ENCODE results near the gene PRKAA2.
"Not testable (repeated sequence)": the region's sequence is repeated elsewhere in the genome, so short reads cannot be mapped to it uniquely, and the experiment has no call there.

Gene PRKAA2

DNA sequence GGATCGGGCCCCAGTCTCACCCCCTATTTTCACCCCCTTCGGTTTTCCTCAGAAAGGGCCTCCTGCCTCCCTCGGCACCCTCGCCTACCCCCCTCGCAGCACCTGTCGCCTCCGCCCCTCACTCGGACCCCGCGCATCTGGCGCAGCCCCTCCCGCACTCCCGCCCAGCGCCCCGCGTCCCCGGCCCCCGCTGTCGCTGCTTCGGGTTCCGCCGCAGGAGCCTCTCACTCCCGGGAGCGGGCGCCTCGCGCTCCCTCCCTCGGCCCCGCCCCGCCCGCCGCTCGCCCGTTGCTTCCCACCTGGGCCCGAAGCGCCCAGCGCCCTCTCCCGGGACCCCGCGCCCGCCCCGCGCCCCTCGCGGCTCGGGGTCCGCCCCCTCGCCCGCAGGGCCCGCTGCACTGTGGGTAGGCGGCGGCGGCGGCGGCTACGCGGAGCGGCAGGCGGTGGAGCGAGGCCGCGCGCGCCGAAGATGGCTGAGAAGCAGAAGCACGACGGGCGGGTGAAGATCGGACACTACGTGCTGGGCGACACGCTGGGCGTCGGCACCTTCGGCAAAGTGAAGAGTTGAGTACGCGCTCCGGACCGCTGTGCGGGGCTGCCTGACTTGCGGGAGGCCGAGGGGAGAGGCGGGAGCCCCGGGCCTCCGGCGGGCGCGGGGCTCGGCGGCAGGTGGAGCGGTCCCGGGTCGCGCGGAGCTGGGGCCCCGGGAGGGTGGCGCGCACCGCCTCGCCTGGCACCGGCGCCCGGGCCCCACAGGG lies at the start of gene PRKAA2:
Gene PRKAA2 (plus strand): TSS at position 396 of the 758 bp plus-strand sequence. CDS start 74 bp downstream, at position 470.
- peak; percentile 29 for DNase-seq (ENCODE audit: low spot score)

DNA sequence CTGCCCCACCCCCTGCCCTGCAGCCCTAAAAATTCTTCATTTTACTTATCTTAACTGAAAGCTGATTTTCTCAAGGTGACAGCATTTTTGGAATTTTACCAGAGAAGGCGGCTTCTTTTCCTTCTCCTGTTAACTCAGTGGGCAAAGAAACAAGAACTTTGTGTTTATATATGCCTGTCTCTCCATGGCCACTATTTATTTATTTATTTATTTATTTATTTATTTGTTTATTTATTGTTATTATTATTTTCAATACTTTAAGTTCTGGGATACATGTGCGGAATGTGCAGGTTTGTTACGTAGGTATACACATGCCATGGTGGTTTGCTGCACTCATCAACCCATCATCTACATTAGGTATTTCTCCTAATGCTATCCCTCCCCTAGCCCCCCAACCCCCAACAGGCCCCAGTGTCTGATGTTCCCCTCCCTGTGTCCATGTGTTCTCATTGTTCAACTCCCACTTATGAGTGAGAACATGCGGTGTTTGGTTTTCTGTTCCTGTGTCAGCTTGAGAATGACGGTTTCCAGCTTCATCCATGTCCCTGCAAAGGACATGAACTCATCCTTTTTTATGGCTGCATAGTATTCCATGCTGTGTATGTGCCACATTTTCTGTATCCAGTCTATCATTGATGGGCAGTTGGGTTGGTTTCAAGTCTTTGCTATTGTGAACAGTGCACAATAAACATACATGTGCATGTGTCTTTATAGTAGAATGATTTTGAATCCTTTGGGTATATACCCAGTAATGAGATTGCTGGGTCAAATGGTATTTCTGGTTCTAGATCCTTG lies 49.5 kb upstream of the PRKAA2 start:
- DNase-seq (ENCODE audit: low spot score) = not testable (repeated sequence)

DNA sequence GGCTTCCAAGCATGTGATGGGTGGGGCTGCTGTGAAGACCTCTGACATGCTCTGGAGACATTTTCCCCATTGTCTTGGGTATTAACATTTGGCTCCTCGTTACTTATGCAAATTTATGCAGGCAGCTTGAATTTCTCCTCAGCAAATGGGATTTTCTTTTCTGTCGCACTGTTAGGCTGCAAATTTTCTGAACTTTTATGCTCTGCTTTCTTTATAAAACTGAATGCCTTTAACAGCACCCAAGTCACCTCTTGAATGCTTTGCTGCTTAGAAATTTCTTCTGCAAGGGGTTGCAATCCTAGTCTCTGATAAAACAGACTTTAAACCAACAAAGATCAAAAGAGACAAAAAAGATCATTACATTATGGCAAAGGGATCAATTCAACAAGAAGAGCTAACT lies 35.0 kb upstream of the PRKAA2 start:
- DNase-seq (ENCODE audit: low spot score) = not testable (repeated sequence)

DNA sequence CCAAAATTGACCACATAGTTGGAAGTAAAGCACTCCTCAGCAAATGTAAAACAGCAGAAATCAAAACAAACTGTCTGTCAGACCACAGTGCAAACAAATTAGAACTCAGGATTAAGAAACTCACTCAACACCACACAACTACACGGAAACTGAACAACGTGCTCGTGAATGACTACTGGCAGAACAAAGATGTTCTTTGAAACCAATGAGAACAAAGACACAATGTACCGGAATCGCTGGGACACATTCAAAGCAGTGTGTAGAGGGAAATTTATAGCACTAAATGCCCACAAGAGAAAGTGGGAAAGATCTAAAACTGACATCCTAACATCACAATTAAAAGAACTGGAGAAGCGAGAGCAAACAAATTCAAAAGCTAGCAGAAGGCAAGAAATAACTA lies 34.3 kb upstream of the PRKAA2 start:
- DNase-seq (ENCODE audit: low spot score) = not testable (repeated sequence)

DNA sequence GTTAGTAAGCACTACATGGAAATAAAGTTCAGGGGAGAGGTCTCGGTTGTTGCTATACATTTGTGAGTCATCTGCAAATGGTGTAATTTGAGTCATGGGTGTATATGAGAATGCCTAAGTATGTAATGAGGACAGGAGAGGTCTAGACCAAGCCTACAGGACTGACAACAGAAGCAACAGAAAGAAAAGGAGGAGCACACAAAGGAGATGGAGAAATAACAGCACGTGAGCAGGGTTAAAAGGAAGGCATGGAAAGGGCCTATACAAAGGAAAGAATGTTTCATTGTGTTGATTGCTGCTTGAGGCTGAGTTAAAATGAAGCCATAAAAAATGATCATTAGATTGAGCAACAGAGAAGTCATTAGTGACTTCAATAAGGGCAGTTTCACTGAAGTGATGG lies 28.0 kb upstream of the PRKAA2 start:
- no peak for DNase-seq (ENCODE audit: low spot score)

DNA sequence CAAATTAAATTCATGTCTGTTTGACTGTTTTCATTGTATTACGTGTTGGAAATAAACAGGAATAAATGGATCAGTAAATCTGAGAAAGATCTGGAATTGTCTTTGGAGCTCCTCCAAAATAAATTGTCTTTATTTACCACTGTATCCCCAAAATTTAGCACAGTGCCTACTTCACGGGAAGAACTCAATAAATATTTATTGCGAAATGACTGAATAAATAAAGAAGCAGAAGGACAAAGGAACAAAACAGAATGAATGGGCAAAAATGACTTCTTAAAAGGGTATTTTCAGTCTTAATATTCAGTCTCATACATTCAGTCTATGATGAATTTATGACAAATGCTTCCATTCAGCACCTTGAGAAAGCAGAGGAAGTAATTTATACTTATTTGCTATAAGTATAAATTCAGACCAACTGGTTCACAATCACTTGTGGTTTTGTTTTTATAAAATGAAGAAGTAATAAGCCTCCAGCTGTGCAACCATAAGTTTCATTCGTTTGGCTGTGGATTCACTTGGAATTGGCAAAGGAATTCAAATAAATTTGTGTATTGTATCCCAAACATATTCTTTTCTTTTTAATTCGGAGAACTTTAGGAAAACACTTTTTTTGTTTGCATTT lies 19.2 kb upstream of the PRKAA2 start:
- no peak for DNase-seq (ENCODE audit: low spot score)

DNA sequence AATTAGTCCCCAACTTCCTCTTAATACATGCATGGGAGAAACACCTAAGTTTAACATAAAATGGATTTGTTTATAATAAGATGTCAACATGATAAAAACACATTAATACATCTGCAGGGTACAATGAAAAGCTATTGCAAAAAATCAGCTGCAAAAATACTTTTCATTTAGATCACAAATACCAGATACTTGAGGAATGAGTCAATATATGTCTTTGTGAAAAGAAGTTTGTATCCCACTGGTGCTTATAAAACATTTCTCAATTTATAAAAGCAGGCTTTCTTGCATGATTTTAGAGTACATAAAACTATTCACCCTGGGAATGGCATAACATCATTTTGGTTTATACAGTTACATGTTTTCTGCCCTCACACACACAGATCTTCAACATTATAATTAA lies 18.6 kb upstream of the PRKAA2 start:
- no peak for DNase-seq (ENCODE audit: low spot score)

DNA sequence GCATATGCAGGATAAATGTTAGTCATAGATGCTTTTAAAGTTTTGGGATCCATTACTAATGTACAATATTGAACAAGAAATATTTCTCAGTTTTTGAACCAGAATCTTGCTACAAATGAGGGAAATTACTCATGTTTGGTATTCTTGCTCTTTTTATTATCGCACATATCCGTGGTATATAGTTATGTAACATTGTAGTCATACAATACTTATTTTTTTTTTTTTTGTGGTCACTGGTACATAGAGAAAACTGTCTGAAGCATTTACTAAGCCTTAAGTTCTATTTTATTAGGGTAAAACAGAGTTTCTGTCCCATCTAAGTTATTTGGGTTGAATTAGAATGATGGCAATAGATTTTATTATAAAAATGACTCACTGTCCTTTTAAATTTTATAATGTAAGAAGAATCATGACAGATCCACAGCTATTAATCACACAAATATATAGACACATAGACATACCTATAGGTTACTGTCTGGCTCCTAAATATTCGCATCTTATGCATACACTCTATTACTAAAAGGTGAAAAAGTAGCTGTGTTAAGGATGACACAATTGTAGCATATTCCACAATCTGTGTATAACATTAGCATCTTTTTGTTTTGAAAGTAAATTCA lies 18.0 kb upstream of the PRKAA2 start:
- no peak for DNase-seq (ENCODE audit: low spot score)

DNA sequence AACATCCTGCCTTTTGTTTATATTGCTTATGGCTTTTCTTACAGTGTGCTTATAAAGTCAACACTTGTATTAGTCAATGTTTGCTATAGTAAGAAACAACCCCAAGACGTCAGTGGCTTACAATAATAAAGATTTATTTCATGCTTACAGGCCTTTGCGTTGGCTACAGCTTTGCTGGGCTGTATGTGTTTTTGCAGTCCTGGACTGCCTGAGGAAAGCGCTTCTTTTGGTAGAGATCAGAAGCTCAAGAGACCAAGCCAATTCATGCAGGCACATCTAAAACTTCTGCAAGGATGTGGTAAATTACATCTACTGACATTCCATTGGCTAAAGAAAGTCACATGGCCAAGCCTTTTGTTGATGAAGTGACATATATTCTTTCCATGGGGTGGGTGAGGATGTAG lies 17.5 kb upstream of the PRKAA2 start:
- DNase-seq (ENCODE audit: low spot score) = no peak

DNA sequence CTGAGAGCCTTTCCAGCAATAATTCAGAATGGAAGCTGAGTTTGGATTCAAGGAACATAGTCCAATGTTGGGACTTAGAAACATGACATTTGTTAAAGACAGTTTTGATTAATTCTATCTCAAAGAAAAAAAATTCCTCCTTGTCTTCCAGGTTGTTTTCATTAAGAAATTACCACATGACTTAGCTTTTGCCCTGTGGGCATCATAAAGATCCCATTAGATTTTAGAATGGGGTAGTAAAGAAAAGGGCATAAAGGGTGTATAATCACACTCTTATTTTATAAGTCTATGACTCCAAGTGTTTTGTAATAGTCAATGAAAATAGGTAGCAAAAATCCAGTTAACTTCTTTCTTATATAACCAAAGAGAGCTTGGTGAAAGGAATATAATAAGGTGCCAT lies 14.3 kb upstream of the PRKAA2 start:
- DNase-seq (ENCODE audit: low spot score) = no peak

DNA sequence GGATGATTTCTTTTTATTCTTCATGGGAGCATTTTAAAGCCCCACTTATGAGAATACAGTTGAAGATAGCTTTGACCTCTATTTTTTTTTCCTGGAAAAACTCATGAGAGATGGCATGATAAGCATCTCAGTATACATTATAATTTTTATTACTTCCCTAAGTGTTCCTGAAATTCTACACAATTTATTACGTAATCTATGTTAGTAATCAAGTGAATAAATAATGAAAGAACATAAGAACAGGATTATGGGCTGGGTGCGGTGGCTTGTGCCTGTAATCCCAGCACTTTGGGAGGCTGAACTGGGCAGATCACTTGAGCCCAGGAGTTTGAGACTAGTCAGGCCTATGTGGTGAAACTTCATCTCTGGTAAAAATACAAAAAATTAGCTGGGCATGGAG lies 13.2 kb upstream of the PRKAA2 start:
- DNase-seq (ENCODE audit: low spot score) = no peak

DNA sequence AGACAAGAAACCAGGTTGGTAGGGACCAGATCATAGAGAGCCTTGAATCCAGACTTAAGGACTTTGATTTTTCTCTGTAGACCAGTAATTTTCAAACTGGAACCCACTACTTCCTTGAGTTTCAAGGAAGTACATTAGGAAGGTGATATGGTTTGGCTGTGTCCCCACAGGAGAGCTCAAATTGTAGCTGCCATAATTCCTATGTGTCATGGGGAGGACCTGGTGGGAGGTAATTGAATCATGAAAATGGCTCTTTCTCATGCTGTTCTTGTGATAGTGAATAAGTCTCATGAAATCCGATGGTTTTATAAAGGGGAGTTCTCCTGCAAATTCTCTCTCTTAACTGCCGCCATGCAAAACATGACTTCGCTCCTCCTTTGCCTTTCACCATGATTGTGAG lies 10.1 kb upstream of the PRKAA2 start:
- no peak for DNase-seq (ENCODE audit: low spot score)

DNA sequence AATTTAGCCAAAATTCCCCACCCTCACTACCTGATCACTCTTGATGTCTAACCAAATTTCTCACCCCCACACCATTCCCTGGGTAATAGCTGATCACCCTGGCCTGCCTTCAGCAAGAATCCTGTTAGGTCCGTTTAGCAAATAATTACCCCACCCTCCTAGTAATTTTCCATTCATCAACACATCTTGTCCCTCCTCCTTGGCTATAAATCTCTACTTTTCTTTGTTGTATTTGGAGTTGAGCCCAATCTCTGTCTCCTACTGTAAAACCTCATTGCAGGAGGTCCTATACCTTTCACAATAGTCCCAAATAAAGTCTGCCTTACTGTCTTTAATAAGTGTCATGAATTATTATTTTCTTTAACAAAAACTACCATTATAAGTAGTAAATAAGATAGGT lies 6.9 kb upstream of the PRKAA2 start:
- no peak for DNase-seq (ENCODE audit: low spot score)

DNA sequence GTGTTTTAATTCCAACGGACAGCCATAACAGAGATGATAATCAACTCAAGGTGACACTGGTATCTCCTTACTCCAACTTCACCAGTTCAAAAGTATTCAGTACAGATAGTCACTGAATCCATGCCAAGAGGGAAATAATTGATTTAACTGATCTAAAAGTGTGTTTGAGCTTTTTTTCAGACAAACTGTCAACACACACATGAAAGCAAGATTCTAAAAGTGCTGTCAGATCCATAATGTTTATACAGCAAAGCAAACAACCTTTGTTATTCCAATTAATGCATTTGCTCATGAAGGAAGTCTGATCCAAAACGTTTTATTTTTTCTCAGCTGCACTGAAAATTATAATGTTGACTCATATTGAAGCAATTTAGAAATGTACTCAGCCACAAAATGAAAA lies 5.9 kb upstream of the PRKAA2 start:
- no peak for DNase-seq (ENCODE audit: low spot score)

DNA sequence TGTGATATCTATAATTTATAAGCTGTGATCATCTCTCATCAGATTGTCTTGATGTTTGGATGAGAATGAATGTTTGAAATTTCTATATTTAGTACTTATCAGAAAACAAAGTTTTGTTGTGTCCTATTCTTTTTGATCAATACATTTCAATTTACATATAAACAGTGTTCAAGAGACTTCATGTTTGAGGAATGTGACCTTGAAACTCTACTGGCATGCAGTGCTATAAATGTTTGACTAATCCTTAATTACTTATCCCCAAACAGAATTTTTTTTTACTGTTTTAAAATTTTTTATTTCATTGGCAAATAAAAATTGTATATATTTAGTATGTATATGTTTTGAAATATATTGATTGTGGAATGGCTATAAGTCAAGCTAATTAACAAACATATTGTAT lies 1.5 kb upstream of the PRKAA2 start:
- no peak for DNase-seq (ENCODE audit: low spot score)

DNA sequence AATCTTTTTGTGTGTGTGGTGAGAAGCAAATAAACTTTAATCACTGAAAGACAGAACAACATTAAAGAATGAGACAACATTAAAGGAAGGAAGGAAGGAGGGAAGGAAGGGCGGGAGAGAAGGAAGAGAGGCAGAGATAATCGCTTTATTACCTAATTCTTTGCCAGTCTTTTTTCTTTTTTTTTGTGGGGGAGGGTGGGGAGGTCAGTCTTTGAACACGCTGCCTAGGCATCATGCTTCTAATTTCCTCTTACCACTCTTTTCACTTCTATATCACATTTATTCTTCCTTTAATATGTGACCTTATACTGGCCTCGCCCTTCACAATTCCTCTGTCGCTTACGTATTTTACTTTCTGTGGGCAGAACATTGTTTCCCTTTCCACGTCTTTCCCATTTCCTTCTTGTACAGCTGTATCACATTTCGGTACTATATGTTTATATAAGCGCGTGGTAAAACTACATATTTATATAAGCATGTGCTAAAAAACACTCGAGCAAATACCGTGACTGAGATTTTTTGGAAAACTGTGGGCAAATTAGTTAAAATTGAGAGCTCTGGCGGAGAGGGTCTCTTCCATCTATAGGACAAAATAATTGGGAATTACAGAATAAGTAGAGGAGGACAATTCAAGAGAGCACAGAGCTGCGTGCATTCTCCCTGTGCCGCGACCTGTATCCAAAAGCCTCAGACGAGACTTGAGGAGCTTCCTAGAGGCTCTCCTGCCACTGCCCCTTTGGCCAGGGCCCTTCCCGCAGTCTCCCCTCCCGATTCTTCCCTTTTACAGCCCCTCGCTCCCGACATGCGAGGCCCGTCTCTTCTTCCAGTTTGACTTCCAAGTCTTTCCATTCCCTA lies 823 bp upstream of the PRKAA2 start:
- DNase-seq (ENCODE audit: low spot score) = peak; percentile 57

DNA sequence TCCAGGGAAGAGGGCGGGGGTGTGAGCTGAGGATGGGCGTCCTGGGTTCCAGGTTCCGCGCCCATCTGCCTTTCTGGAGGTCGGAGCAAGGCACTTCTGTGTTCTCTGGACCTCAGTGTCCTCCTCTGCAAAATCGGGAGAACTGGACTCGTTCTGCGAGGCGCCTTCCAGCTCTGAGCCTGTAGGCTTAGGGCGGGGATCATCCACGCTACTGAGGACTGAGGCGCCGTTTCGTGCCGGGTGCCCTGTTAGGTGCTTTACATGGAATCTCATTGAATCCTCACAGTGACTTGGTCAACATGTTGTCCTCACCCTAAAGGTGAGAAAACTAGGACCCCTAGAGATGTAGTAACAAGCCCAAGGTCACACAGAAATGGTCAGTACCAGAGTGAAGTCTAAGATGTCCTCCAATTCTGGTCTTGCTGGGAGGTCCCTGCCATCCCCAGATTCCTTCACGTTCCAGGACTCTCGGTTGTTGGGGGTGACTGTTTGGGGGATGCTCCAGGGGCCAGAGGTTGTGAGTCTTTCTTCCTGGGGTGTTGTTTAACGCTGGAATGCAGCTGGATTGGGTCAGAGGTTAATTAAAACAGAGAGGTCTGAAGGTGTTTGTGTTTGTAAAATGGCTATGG lies 677 bp downstream of the PRKAA2 start:
- DNase-seq (ENCODE audit: low spot score) = peak; percentile 63

DNA sequence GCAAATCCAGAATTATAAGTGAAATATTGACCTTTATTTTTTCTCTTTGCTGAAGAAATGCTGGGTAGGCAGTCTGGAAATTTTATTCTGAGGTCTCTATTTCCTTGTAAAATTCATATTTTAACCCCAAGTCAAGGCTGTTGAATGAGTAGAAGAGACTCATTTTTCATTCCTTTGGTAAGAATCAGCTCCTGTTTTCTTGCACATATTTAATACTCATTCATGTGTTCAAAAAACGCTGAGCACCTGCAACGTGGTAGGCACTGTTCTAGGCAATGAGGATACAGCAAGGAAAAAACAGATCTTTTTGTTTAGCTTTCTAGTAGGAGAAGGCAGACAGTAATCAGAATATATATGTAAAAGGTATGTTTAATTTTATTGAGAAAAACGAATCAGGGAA lies 1.5 kb downstream of the PRKAA2 start:
- no peak for DNase-seq (ENCODE audit: low spot score)

DNA sequence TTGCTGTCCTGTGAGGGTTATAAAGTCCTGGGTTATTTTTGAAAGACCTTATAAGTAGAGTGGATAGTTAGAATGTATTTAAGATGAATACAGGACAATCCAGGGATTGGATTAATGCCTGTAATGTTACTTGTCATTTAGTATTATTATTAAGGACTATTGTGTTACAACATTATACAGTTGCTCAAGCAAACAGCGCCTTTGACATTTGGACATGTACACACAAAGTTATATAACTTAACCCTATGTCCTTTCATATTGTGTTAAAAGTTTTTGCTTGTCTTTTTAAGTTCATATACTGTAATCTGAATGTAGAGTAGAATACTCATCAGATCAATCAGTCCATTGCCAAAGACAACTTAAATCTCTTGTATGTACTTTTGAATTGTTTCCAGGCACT lies 2.0 kb downstream of the PRKAA2 start:
- no peak for DNase-seq (ENCODE audit: low spot score)

DNA sequence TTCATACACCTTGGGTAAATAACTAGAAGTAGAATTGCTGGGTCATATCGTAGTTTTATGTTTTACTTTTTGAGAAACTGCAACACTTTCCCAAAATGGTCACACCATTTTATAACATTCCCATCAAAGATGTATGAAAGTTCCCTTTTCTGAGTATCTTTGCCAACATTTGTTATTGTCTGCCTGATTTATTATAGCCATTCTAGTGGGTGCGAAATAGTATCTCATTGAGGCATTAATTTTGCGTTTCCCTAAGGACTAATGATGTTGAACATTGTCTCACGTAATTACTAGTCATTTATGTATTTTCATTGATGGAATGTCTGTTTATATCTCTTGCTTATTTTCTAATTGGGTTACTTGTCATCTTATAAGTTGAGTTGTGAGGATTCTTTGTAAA lies 3.4 kb downstream of the PRKAA2 start:
- no peak for DNase-seq (ENCODE audit: low spot score)
